ENCODE data around the gene CRABP2.

GRCh38 chr1:156747742-156748669, 42.6 kb upstream of the CRABP2 start:
- TF ChIP-seq POLR2AphosphoS5 (IDR thresholded peaks at IDR 0.05; ENCODE audit: insufficient read depth in 1 of 2, low read depth in 1 of 2) (no peak), POLR2A (IDR thresholded peaks at IDR 0.05) (no peak)
- TF ChIP-seq, protein P1, sequence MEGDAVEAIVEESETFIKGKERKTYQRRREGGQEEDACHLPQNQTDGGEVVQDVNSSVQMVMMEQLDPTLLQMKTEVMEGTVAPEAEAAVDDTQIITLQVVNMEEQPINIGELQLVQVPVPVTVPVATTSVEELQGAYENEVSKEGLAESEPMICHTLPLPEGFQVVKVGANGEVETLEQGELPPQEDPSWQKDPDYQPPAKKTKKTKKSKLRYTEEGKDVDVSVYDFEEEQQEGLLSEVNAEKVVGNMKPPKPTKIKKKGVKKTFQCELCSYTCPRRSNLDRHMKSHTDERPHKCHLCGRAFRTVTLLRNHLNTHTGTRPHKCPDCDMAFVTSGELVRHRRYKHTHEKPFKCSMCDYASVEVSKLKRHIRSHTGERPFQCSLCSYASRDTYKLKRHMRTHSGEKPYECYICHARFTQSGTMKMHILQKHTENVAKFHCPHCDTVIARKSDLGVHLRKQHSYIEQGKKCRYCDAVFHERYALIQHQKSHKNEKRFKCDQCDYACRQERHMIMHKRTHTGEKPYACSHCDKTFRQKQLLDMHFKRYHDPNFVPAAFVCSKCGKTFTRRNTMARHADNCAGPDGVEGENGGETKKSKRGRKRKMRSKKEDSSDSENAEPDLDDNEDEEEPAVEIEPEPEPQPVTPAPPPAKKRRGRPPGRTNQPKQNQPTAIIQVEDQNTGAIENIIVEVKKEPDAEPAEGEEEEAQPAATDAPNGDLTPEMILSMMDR (IDR thresholded peaks at IDR 0.05), result no peak

Data from vagina (tissue), 2 donors.